MM.1S (cell line): ENCODE results near the gene MIA2.

Experiments
- DNase-seq: peaks from one replicate; pipeline ENCODE4 v3.0.0-alpha.2; 2015
- H2AFZ ChIP-seq: fragments of 300-600 bp; sonication (generic); 2 replicates; pipeline ENCODE4 v1.6.0; 2016; ENCODE audit warnings: antibody characterized with exemption, low read length
- H3F3A ChIP-seq: fragments of 300-600 bp; sonication (generic); 2 replicates; pipeline ENCODE4 v1.6.1; 2016; ENCODE audit warnings: mild to moderate bottlenecking, antibody characterized with exemption, low read length, moderate library complexity, mixed read lengths; ENCODE audit not compliant: insufficient read depth
- H3K27ac ChIP-seq: fragments of 300-600 bp; sonication (generic); 2 replicates; pipeline ENCODE4 v1.5.1; 2016; ENCODE audit warnings: mild to moderate bottlenecking, low read length
- H3K27me3 ChIP-seq: fragments of 300-600 bp; sonication (generic); replicated peaks from 2 replicates; pipeline ENCODE4 v1.6.0; 2016; ENCODE audit warnings: low read length; ENCODE audit not compliant: insufficient read depth
- H3K36me3 ChIP-seq: fragments of 300-600 bp; sonication (generic); replicated peaks from 2 replicates; pipeline ENCODE4 v1.6.1; 2016; ENCODE audit warnings: mild to moderate bottlenecking, low read length, mixed read lengths; ENCODE audit not compliant: insufficient read depth
- H3K4me1 ChIP-seq: fragments of 300-600 bp; sonication (generic); 2 replicates; pipeline ENCODE4 v1.6.1; 2016; ENCODE audit warnings: low read length, mixed read lengths
- H3K4me2 ChIP-seq: fragments of 300-600 bp; sonication (generic); 2 replicates; pipeline ENCODE4 v1.6.0; 2016; ENCODE audit warnings: low read depth, low read length
- H3K4me3 ChIP-seq: fragments of 300-600 bp; sonication (generic); 2 replicates; pipeline ENCODE4 v1.5.1; 2016; ENCODE audit warnings: low read length, mixed read lengths
- H3K79me2 ChIP-seq: fragments of 300-600 bp; sonication (generic); 2 replicates; pipeline ENCODE4 v1.6.1; 2016; ENCODE audit warnings: mixed run types, low read length, mixed read lengths
- H3K9ac ChIP-seq: fragments of 300-600 bp; sonication (generic); 2 replicates; pipeline ENCODE4 v1.6.1; 2016; ENCODE audit warnings: low read length, mixed read lengths
- H3K9me2 ChIP-seq: fragments of 300-600 bp; sonication (generic); replicated peaks from 2 replicates; pipeline ENCODE4 v1.6.1; 2016; ENCODE audit warnings: mild to moderate bottlenecking, low read length, mixed read lengths; ENCODE audit not compliant: insufficient read depth
- H3K9me3 ChIP-seq: fragments of 300-600 bp; sonication (generic); replicated peaks from 2 replicates; pipeline ENCODE4 v1.6.1; 2016; ENCODE audit warnings: mild to moderate bottlenecking, low read length, mixed read lengths; ENCODE audit not compliant: insufficient read depth
- H4K20me1 ChIP-seq: fragments of 300-600 bp; sonication (generic); 2 replicates; pipeline ENCODE4 v1.6.1; 2016; ENCODE audit warnings: mild to moderate bottlenecking, low read length, moderate library complexity, mixed read lengths; ENCODE audit not compliant: insufficient read depth
- EZH2 ChIP-seq: fragments of 300-600 bp; sonication (generic); optimal IDR thresholded peaks from 2 replicates; pipeline ENCODE3; 2017; ENCODE audit warnings: low read depth, mild to moderate bottlenecking, antibody characterized with exemption, low read length, mixed read lengths
- EZH2phosphoT487 ChIP-seq: fragments of 300-600 bp; sonication (generic); IDR thresholded peaks from 2 replicates; pipeline ENCODE4 v1.6.1; 2018; ENCODE audit warnings: antibody characterized with exemption, low read length
- TF ChIP-seq, protein P1 (sequence below): fragments of 300-600 bp; sonication (generic); IDR thresholded peaks from 2 replicates; pipeline ENCODE4 v1.5.1; 2016; ENCODE audit warnings: antibody characterized with exemption, low read length, mixed read lengths

MIA2 gene

DNA sequence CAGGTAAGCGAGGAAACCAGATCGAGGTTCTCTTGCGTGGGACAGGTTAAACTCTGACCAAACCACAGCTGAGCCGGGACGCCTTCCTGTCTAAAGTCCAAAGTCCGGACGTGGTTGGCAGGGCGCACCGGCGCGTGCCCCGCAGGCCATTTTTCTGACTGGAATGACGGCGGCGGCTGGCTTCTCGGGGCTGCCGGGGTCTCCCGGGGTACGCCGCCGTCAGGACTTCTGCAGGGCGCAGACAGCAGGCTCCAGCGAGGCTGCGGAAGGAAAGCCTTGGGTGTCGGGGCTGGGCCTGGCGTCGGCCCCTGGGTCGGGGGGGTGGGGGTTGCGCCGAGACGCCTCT is 32.8 kb downstream of the MIA2 start:
- H3K27ac ChIP-seq: peak overlapping the region; percentile 96
- peaks cover 46% of the 10 kb centered on the region for H3K79me2 ChIP-seq

DNA sequence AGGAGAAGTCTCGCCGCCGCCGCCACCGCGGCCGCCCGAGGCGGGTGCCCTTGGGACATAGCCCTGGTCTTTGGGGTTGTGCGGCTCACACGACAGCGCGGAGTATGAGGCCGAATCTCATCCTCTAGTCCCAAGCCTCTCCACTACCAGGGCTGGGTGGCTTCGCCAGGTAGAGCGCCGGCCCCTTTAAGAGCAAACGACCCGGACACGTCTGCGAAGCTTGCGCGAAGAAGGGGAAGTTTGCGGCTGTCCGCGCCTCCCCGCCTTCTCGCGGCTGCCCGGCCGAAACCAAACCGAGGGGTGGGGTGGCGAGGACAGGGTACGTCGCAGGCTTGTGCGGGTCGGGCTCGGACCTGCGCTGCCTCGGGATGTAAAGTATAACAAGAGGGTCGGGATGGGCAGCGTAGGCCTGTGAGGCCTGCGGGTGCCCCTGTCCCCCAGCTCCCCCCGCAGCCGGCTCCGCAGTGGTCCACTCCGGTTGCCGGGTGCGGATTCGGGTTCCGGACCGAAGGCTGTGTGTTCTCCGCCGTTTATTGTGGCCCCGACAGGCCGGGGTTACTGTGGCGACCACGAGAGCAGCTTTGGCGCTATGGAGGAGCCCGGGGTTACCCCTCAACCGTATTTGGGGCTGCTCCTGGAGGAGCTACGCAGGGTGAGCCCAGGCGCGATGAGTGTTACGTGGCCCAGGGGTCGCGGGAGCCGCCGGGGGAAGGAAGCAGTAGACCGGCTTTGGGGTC is 33.3 kb downstream of the MIA2 start:
- Histone ChIP-seq H3K79me2 (peaks cover 51% of the 10 kb centered on the region), H2AFZ (peak overlapping the region; percentile 38; the same call in 1 of the 2 replicates), H4K20me1 (no peaks in the 10 kb centered on the region)

More for the DNA sequence above, 32.8 kb downstream of the MIA2 start:
- Histone ChIP-seq H2AFZ (peak overlapping the region; percentile 69), H3K27me3 (no peaks in the 10 kb centered on the region), H3K9ac (peak overlapping the region; percentile 90), H3K9me3 (no peaks in the 10 kb centered on the region), H3F3A (peaks cover 18% of the 10 kb centered on the region; the same call in 1 of the 2 replicates), H3K36me3 (no peaks in the 10 kb centered on the region), H4K20me1 (no peaks in the 10 kb centered on the region), H3K4me3 (peak overlapping the region; percentile 69), H3K4me2 (peak overlapping the region; percentile 64; the same call in 1 of the 2 replicates), H3K9me2 (no peaks in the 10 kb centered on the region), H3K4me1 (peaks cover 9% of the 10 kb centered on the region; the same call in 1 of the 2 replicates)
- TF ChIP-seq EZH2phosphoT487 (no peak), EZH2 (no peak)
- TF ChIP-seq, protein P1, sequence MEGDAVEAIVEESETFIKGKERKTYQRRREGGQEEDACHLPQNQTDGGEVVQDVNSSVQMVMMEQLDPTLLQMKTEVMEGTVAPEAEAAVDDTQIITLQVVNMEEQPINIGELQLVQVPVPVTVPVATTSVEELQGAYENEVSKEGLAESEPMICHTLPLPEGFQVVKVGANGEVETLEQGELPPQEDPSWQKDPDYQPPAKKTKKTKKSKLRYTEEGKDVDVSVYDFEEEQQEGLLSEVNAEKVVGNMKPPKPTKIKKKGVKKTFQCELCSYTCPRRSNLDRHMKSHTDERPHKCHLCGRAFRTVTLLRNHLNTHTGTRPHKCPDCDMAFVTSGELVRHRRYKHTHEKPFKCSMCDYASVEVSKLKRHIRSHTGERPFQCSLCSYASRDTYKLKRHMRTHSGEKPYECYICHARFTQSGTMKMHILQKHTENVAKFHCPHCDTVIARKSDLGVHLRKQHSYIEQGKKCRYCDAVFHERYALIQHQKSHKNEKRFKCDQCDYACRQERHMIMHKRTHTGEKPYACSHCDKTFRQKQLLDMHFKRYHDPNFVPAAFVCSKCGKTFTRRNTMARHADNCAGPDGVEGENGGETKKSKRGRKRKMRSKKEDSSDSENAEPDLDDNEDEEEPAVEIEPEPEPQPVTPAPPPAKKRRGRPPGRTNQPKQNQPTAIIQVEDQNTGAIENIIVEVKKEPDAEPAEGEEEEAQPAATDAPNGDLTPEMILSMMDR: no peak
- peak; percentile 64 for DNase-seq

DNA sequence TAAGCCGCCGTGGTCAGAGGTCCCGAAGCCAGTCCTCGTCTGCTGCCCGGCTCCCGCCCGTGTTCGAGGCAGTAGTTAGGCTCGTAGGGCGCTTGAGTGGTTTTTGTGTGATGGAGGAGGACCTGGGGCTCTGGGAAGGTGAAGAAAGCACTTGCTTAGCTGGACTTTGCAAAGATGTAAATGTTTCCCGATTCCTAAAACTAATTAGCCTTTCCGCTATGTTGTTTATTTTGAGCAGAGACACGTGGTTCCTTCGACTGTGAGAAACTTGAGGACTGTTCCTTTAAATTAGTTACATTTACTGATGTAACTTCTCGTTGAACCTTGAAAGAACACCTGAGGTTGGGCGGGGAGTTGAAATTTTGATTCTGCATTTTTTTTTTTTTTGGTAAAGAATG is 33.9 kb downstream of the MIA2 start:
- Histone ChIP-seq H3K9me3 (no peaks in the 10 kb centered on the region), H3K4me3 (peak overlapping the region; percentile 69), H3K4me2 (peak overlapping the region; percentile 64), H3F3A (peaks cover 18% of the 10 kb centered on the region; the same call in 1 of the 2 replicates), H2AFZ (peak overlapping the region; percentile 38; the same call in 1 of the 2 replicates), H3K4me1 (peaks cover 9% of the 10 kb centered on the region; the same call in 1 of the 2 replicates), H3K79me2 (peaks cover 57% of the 10 kb centered on the region), H3K27me3 (no peaks in the 10 kb centered on the region), H3K27ac (peak overlapping the region; percentile 96), H3K9me2 (no peaks in the 10 kb centered on the region), H3K36me3 (no peaks in the 10 kb centered on the region), H3K9ac (peak overlapping the region; percentile 90), H4K20me1 (no peaks in the 10 kb centered on the region)
- TF ChIP-seq EZH2phosphoT487 (no peak), EZH2 (no peak)
- TF ChIP-seq, protein P1: no peak
- peak; percentile 47 for DNase-seq

More for the DNA sequence above, 33.3 kb downstream of the MIA2 start:
- H3K9me3 ChIP-seq: no peaks in the 10 kb centered on the region
- peak overlapping the region; percentile 96 for H3K27ac ChIP-seq
- H3F3A ChIP-seq: peaks cover 18% of the 10 kb centered on the region; the same call in 1 of the 2 replicates
- no peaks in the 10 kb centered on the region for H3K27me3 ChIP-seq
- H3K9me2 ChIP-seq: no peaks in the 10 kb centered on the region
- peak overlapping the region; percentile 69 for H3K4me3 ChIP-seq
- DNase-seq: peak; percentile 82
- TF ChIP-seq EZH2: no peak
- TF ChIP-seq, protein P1: no peak
- TF ChIP-seq EZH2phosphoT487: no peak
- peak overlapping the region; percentile 64; the same call in 1 of the 2 replicates for H3K4me2 ChIP-seq
- H3K36me3 ChIP-seq: no peaks in the 10 kb centered on the region
- H3K9ac ChIP-seq: peak overlapping the region; percentile 90
- peaks cover 9% of the 10 kb centered on the region; the same call in 1 of the 2 replicates for H3K4me1 ChIP-seq
